ENCODE results near the gene SCAMP1. TPM values are rescaled to one million over a fixed set of nuclear protein-coding genes. Genes with fewer than 3 reads are reported as not detected.
"Not testable (repeated sequence)": the region's sequence is repeated elsewhere in the genome, so short reads cannot be mapped to it uniquely, and the experiment has no call there.

The SCAMP1 gene
- total RNA-seq, 1 donor from 2014 or later = 13.5 TPM

GRCh38 chr5:78360674-78360923 is 182 bp downstream of the SCAMP1 start:
- intact Hi-C loops (cut with micrococcal nuclease) = loop anchor here (1.0 to 5.0 kb wide), 8 partner anchors 66 to 1632 kb away; partner anchors contain the start of genes AGGF1, AP3B1, HOMER1 and JMY

GRCh38 chr5:78360924-78361630 is 660 bp downstream of the SCAMP1 start:
- intact Hi-C loops (cut with micrococcal nuclease) = loop anchor here (1.0 to 5.0 kb wide), 8 partner anchors 67 to 1631 kb away; partner anchors contain the start of genes AGGF1, AP3B1, HOMER1 and JMY

- intact Hi-C loops (cut with micrococcal nuclease) = loop anchor here (2.0 to 5.0 kb wide), 4 partner anchors 876 to 1631 kb away; partner anchors contain the start of genes HOMER1, JMY and MTX3
These were observed 1.2 kb downstream of the SCAMP1 start for GRCh38 chr5:78361631-78361993.

- intact Hi-C loops (cut with micrococcal nuclease) = loop anchor here (2.0 to 5.0 kb wide), 3 partner anchors 15 to 1630 kb away; partner anchors contain the start of genes JMY and MTX3
These were observed 1.8 kb downstream of the SCAMP1 start for GRCh38 chr5:78362220-78362619.

GRCh38 chr5:78364005-78364404 is 3.6 kb downstream of the SCAMP1 start:
- intact Hi-C loops (cut with micrococcal nuclease) = loop anchor here (5.0 kb wide), 2 partner anchors 873 to 1628 kb away; partner anchors contain the start of genes JMY and MTX3

GRCh38 chr5:78367318-78367991 is 7.0 kb downstream of the SCAMP1 start:
- intact Hi-C loops (cut with micrococcal nuclease) = no loop called here

GRCh38 chr5:78369680-78370079 is 9.3 kb downstream of the SCAMP1 start:
- intact Hi-C loops (cut with micrococcal nuclease) = no loop called here

- intact Hi-C loops (cut with micrococcal nuclease) = no loop called here
These were observed 12.8 kb downstream of the SCAMP1 start for GRCh38 chr5:78373231-78373630.

GRCh38 chr5:78376315-78376714 is 15.9 kb downstream of the SCAMP1 start:
- intact Hi-C loops (cut with micrococcal nuclease) = loop anchor here (2.0 kb wide), 1 partner anchor 14 kb away; no protein-coding TSS in a partner anchor

- intact Hi-C loops (cut with micrococcal nuclease) = loop anchor here (2.0 kb wide), 1 partner anchor 14 kb away; no protein-coding TSS in a partner anchor
These were observed 16.8 kb downstream of the SCAMP1 start for GRCh38 chr5:78377056-78377717.

- intact Hi-C loops (cut with micrococcal nuclease) = loop anchor here (2.0 kb wide), 1 partner anchor 15 kb away; no protein-coding TSS in a partner anchor
These were observed 17.3 kb downstream of the SCAMP1 start for GRCh38 chr5:78377718-78378105.

GRCh38 chr5:78387468-78388153 is 27.2 kb downstream of the SCAMP1 start:
- intact Hi-C loops (cut with micrococcal nuclease) = no loop called here

- intact Hi-C loops (cut with micrococcal nuclease) = not testable (repeated sequence)
These were observed 30.9 kb downstream of the SCAMP1 start for GRCh38 chr5:78391357-78391756.

- intact Hi-C loops (cut with micrococcal nuclease) = no loop called here
These were observed 37.4 kb downstream of the SCAMP1 start for GRCh38 chr5:78397831-78398230.

GRCh38 chr5:78399116-78399515 is 38.7 kb downstream of the SCAMP1 start:
- intact Hi-C loops (cut with micrococcal nuclease) = no loop called here

GRCh38 chr5:78404682-78405293 is 44.4 kb downstream of the SCAMP1 start:
- intact Hi-C loops (cut with micrococcal nuclease) = no loop called here

- intact Hi-C loops (cut with micrococcal nuclease) = no loop called here
These were observed 45.7 kb downstream of the SCAMP1 start for GRCh38 chr5:78405829-78406750.

GRCh38 chr5:78407458-78407857 is 47.0 kb downstream of the SCAMP1 start:
- intact Hi-C loops (cut with micrococcal nuclease) = no loop called here

- intact Hi-C loops (cut with micrococcal nuclease) = no loop called here
These were observed 51.2 kb downstream of the SCAMP1 start for GRCh38 chr5:78411586-78411985.
